HL-60/S4 treated with phorbol 12-myristate 13-acetate at 8.2 ng/mL for 4 days and 3 days (cell line): ENCODE measurements around the gene MCM3.

Source experiments
- in situ Hi-C: fragments of 300-500 bp; cut with MboI; formaldehyde crosslinking; loops from 2 replicates; pipeline ENCODE4 v1.15.0; 2022; ENCODE audit warnings: low sequenced_read_pairs

Gene MCM3

GRCh38 chr6:52254731-52255378 is 29.7 kb downstream of the MCM3 start:
- in situ Hi-C loops, result loop anchor here (25.0 kb wide), 1 partner anchor 407 kb away; the partner anchor contains the start of gene TMEM14A

DNA sequence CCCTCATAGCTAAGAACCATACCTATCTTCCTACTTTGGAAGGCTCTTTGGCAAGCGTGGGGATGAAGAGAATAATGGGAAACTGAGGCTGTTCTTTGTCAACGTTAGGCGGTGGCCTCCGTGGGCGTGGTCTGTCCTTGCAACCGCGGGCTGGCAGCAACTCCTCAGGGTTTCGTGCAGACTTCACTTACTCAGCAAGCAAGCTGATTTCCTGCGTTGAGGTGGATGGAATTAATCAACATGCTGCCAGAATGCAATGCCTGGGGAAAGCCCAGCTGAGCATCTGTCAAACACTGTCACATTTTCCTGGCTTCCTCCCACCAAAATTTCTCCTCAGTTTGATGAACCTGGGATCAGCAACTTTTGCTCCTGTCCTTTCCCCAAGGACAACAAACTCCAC is 31.0 kb downstream of the MCM3 start:
- in situ Hi-C loops, result loop anchor here (25.0 kb wide), 1 partner anchor 409 kb away; the partner anchor contains the start of gene TMEM14A

- in situ Hi-C loops, result loop anchor here (25.0 kb wide), 1 partner anchor 411 kb away; the partner anchor contains the start of gene TMEM14A
These were observed 33.4 kb downstream of the MCM3 start for GRCh38 chr6:52251113-52251512.

GRCh38 chr6:52249078-52249477 is 35.5 kb downstream of the MCM3 start:
- in situ Hi-C loops, result no loop called here

DNA sequence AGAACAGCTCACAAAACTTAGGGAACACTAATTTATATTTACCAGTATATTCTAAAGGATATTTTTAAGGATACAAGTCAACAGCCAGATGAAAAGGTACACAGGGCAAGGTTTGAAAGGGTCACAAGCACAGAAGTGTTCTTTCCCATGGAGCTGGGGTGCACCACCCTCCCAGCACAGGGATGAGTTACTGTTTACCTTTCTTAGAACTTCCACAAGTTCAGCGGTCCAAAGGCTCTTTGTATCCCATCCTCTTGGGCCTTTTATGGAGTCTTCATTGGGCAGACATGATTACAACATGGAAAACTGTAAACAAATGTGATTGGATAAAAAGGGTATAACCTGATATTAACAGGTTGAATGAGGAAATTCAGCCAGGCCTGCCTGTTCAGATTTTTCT is 39.1 kb downstream of the MCM3 start:
- in situ Hi-C loops, result no loop called here

DNA sequence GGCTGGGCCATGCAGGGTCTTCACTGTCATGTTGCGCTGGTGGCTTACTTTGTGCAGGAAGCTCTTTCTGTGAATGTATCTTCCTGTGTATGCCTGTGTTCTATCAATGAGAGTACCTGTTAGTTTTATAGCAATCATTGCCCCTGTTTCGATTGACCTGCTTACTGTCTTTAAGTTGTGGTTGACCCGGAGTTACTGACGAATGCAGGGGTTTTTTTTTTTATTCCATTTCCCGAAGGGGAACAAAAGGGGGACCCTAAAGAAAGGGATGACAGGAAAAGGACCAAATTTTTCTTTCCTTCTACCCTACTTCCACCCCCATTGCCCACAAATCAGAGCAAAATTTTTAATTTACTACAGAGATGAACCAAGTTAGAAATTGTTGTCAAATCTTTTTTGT is 40.1 kb downstream of the MCM3 start, which contains the start of gene IL17F:
IL17F (minus strand) TSS at position 101 of the 400 bp plus-strand sequence; CDS start at position 30, 71 bp downstream.
- in situ Hi-C loops, result no loop called here

- in situ Hi-C loops, result no loop called here
These were observed 41.2 kb downstream of the MCM3 start for GRCh38 chr6:52243282-52243893.

DNA sequence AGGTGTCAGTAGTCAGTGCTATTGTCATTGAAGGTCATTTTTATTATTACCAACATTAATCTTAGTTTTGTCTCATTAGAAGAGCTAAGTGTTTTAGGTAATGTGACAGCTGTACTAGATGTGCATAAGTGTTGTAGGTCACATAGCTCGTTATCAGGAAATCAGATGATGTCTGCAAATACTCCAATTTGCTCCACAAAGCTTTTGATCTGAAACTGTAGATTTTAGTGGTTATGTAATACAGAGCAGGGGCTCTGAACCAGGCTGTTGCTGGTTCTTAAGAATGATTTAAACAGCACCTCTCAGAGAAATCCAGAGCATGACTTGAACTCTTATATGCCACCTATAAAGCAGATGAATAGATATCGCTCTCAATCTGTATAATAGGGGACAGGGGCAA is 42.7 kb downstream of the MCM3 start:
- in situ Hi-C loops, result no loop called here

- in situ Hi-C loops, result no loop called here
These were observed 50.3 kb downstream of the MCM3 start for GRCh38 chr6:52233975-52234823.

DNA sequence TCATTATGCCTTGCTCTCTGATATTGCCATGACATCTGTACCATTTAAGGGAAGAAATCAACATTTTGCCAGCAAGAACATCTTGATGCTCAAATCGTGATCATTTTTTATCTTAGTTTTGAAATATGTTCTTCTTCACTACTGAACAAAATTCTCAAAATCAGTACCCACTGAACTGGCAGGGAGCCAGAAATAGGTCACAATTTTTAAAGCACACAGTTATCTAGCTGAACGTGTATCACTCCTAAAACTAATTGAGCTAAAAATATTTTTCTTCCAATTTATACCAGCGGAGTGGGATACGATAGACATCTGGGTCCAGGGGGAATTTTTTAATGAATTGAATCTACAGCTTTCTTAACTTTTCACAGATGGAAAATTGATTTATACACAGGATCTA is 51.5 kb downstream of the MCM3 start:
- in situ Hi-C loops, result no loop called here

DNA sequence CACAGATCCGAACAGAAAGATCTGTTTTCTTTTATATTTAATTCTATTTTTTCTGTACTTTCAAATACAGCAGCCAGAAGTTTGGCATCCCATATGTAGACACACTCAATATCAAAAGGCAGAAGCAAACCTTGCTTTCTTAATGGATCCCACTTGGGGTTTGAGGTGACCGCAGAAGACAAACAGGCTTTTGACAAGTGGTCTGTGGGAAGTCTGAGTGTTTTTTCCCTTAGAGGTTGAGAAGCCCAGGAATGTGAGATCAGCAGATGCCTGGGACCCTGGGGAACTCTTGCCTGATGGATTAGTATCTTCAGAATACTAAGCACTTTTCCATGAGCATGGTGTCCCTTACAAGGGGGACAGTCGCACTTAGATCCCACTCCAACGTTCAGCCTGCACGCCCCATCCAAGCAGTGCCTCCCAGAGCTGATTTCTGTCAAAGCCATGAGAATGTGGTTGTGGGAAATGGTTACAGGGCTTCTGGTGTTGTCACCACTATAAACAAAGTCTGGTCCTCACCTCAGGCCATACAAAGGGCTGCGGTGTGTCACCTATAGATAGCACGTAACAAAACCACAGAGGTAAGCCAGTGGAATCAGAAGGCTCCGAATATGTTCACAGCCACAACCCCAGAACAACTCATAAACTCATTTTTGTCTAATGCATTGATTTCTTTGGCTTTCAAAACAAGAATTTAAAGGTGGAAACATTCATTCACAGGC is 53.0 kb downstream of the MCM3 start:
- in situ Hi-C loops, result no loop called here

GRCh38 chr6:52230685-52231084 is 53.9 kb downstream of the MCM3 start:
- in situ Hi-C loops, result no loop called here

- in situ Hi-C loops, result no loop called here
These were observed 57.0 kb downstream of the MCM3 start for GRCh38 chr6:52227495-52227894.

- in situ Hi-C loops, result no loop called here
These were observed 63.2 kb downstream of the MCM3 start for GRCh38 chr6:52221302-52221701.

GRCh38 chr6:52217761-52218160 is 66.8 kb downstream of the MCM3 start:
- in situ Hi-C loops, result no loop called here

GRCh38 chr6:52216932-52217575 is 67.5 kb downstream of the MCM3 start:
- in situ Hi-C loops, result no loop called here

DNA sequence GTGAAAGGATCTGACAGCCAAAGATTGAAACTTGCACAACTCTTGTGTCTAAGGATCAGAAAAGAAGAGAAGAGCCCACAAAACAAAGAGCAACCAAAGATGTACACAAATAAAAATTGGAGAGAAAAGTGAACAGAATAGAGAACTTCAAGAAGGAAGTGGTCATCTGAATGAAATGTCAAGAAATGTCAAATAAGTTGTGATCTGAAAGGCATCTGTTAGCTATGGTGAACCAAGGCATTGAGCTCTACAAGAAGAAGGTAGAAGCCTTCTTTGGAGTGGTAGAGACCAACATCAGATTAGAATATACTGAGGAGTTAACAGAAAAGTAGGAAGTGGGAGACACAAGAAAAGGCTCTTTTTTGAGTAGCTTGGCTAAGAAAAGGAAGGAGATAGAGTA is 68.8 kb downstream of the MCM3 start:
- in situ Hi-C loops, result no loop called here
